ENCODE results near the gene EPAS1. TPM values are rescaled to one million over a fixed set of nuclear protein-coding genes. Genes with fewer than 3 reads are reported as not detected.

EPAS1 gene
- total and polyA plus RNA-seq, 2 of the 13 experiments (the other 11 are each of a cell fraction or from before 2014, with no cell fraction given) = 47.1 to 182 TPM

DNA sequence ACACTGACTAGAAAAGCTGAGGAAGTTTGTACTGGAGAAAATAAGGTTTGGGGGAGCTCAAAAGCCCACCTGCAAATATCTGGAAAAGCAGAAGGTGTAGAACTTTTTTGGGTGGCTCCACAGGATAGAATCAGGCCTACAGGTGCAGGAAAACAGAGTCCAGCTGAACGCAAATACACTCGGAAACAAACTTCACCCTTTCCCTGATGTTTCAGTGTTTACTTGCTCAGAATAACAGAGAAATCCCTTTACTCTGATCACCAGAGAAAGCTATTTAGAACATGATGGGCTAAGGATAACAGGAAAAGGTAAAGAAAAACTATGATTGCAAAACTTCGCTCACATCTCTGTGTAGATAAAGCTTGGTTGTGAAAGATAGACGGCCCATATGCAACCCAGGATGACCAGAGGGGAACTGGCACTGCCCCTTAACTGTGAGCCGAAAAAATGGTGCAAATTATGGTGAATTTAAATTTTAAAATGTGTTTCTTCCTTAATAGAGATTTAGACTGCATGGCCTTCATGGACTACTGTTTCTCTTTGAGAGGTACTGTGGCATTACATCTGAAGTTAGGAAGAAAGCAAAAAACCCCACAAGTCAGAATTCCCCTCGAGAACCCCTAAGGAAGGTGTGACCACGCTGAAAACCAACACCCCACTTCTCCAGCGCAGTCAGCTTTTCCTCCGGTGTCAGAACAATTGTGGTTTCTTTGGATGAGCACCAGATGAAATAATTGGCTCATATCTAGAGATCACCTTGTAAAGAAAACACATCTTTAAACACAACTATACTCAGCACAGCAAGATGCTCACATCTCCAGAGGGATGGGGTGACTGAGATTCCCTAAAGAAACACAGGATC is 97.7 kb downstream of the EPAS1 start (continued):
- TF ChIP-seq ZNF597 (CRISPR knock-in tag; IDR thresholded peaks at IDR 0.05) (no peak), ZNF362 (CRISPR knock-in tag; IDR thresholded peaks at IDR 0.05; ENCODE audit: borderline replicate concordance) (peak; percentile 49; the same call in 1 of the 2 replicates), HIVEP1 (CRISPR knock-in tag; IDR thresholded peaks at IDR 0.05) (no peak), ZFP1 (CRISPR knock-in tag; IDR thresholded peaks at IDR 0.05) (0 out of 2 replicates have a peak, but pooled peaks have one; percentile 57), BRD4 (CRISPR knock-in tag; IDR thresholded peaks at IDR 0.05) (no peak), SP140L (CRISPR knock-in tag; IDR thresholded peaks at IDR 0.05; ENCODE audit: borderline replicate concordance) (no peak), ZNF207 (IDR thresholded peaks at IDR 0.05; ENCODE audit: borderline replicate concordance) (no peak), DNMT1 (CRISPR knock-in tag; IDR thresholded peaks at IDR 0.05) (no peak), TBX3 (IDR thresholded peaks at IDR 0.05; ENCODE audit: borderline replicate concordance) (no peak; the same call in 1 of the 2 replicates), ZNF20 (CRISPR knock-in tag; IDR thresholded peaks at IDR 0.05) (no peak), ZKSCAN8 (CRISPR knock-in tag; IDR thresholded peaks at IDR 0.05; ENCODE audit: borderline replicate concordance) (peak; percentile 84; the same call in 1 of the 2 replicates), HMG20A (CRISPR knock-in tag; IDR thresholded peaks at IDR 0.05; ENCODE audit: borderline replicate concordance) (peak; percentile 77; the same call in 1 of the 2 replicates), HNRNPH1 (optimal IDR thresholded peaks at IDR 0.05; ENCODE audit: low read depth, low read length) (no peak)
- TF ChIP-seq, protein P1, sequence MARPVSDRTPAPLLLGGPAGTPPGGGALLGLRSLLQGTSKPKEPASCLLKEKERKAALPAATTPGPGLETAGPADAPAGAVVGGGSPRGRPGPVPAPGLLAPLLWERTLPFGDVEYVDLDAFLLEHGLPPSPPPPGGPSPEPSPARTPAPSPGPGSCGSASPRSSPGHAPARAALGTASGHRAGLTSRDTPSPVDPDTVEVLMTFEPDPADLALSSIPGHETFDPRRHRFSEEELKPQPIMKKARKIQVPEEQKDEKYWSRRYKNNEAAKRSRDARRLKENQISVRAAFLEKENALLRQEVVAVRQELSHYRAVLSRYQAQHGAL (CRISPR knock-in tag; IDR thresholded peaks at IDR 0.05; ENCODE audit: not compliant biosample characterization) = no peak
- TF ChIP-seq, protein P2, sequence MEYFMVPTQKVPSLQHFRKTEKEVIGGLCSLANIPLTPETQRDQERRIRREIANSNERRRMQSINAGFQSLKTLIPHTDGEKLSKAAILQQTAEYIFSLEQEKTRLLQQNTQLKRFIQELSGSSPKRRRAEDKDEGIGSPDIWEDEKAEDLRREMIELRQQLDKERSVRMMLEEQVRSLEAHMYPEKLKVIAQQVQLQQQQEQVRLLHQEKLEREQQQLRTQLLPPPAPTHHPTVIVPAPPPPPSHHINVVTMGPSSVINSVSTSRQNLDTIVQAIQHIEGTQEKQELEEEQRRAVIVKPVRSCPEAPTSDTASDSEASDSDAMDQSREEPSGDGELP (IDR thresholded peaks at IDR 0.05; ENCODE audit: borderline replicate concordance, low read depth) = peak; percentile 79
- TF ChIP-seq, protein P3, sequence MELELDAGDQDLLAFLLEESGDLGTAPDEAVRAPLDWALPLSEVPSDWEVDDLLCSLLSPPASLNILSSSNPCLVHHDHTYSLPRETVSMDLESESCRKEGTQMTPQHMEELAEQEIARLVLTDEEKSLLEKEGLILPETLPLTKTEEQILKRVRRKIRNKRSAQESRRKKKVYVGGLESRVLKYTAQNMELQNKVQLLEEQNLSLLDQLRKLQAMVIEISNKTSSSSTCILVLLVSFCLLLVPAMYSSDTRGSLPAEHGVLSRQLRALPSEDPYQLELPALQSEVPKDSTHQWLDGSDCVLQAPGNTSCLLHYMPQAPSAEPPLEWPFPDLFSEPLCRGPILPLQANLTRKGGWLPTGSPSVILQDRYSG (CRISPR knock-in tag; IDR thresholded peaks at IDR 0.05) = no peak
- TF ChIP-seq, protein P4, sequence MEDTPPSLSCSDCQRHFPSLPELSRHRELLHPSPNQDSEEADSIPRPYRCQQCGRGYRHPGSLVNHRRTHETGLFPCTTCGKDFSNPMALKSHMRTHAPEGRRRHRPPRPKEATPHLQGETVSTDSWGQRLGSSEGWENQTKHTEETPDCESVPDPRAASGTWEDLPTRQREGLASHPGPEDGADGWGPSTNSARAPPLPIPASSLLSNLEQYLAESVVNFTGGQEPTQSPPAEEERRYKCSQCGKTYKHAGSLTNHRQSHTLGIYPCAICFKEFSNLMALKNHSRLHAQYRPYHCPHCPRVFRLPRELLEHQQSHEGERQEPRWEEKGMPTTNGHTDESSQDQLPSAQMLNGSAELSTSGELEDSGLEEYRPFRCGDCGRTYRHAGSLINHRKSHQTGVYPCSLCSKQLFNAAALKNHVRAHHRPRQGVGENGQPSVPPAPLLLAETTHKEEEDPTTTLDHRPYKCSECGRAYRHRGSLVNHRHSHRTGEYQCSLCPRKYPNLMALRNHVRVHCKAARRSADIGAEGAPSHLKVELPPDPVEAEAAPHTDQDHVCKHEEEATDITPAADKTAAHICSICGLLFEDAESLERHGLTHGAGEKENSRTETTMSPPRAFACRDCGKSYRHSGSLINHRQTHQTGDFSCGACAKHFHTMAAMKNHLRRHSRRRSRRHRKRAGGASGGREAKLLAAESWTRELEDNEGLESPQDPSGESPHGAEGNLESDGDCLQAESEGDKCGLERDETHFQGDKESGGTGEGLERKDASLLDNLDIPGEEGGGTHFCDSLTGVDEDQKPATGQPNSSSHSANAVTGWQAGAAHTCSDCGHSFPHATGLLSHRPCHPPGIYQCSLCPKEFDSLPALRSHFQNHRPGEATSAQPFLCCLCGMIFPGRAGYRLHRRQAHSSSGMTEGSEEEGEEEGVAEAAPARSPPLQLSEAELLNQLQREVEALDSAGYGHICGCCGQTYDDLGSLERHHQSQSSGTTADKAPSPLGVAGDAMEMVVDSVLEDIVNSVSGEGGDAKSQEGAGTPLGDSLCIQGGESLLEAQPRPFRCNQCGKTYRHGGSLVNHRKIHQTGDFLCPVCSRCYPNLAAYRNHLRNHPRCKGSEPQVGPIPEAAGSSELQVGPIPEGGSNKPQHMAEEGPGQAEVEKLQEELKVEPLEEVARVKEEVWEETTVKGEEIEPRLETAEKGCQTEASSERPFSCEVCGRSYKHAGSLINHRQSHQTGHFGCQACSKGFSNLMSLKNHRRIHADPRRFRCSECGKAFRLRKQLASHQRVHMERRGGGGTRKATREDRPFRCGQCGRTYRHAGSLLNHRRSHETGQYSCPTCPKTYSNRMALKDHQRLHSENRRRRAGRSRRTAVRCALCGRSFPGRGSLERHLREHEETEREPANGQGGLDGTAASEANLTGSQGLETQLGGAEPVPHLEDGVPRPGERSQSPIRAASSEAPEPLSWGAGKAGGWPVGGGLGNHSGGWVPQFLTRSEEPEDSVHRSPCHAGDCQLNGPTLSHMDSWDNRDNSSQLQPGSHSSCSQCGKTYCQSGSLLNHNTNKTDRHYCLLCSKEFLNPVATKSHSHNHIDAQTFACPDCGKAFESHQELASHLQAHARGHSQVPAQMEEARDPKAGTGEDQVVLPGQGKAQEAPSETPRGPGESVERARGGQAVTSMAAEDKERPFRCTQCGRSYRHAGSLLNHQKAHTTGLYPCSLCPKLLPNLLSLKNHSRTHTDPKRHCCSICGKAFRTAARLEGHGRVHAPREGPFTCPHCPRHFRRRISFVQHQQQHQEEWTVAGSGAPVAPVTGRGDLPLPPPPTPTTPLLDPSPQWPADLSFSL (CRISPR knock-in tag; IDR thresholded peaks at IDR 0.05) = no peak; the same call in 1 of the 2 replicates
